Head of caudate nucleus (tissue), 42 donors: ENCODE measurements around the gene MAD1L1.

Source experiments
- DNase-seq, 42 donors: peaks; one replicate each; pipeline versions ENCODE4 v3.0.0 to v3.0.0-alpha.2; 2020 to 2021; ENCODE audit warnings: mixed read lengths in 7 of 42
- intact Hi-C: fragments of 100-400 bp; cut with DNase I; formaldehyde crosslinking; loops from one replicate; pipeline ENCODE4 v1.15.0; 2022

Gene MAD1L1

GRCh38 chr7:1961701-1962276 is 271.0 kb downstream of the MAD1L1 start:
- intact Hi-C loops: no loop called here
- no peak for DNase-seq

GRCh38 chr7:1959305-1959704 is 273.4 kb downstream of the MAD1L1 start:
- DNase-seq: no peak
- intact Hi-C loops: no loop called here

GRCh38 chr7:1957471-1958225 is 275.1 kb downstream of the MAD1L1 start:
- intact Hi-C loops: no loop called here
- DNase-seq: no peak

GRCh38 chr7:1956611-1957470 is 275.9 kb downstream of the MAD1L1 start:
- intact Hi-C loops: no loop called here
- no peak for DNase-seq

- no peak for DNase-seq
- intact Hi-C loops: no loop called here
Observed at GRCh38 chr7:1956141-1956540, 276.6 kb downstream of the MAD1L1 start.

- intact Hi-C loops: no loop called here
- DNase-seq: no peak
Observed at GRCh38 chr7:1954366-1955004, 278.3 kb downstream of the MAD1L1 start.

GRCh38 chr7:1953199-1954190 is 279.2 kb downstream of the MAD1L1 start:
- DNase-seq: no peak
- intact Hi-C loops: no loop called here

- DNase-seq: no peak
- intact Hi-C loops: no loop called here
Observed at GRCh38 chr7:1952781-1953180, 280.0 kb downstream of the MAD1L1 start.

GRCh38 chr7:1952169-1952760 is 280.5 kb downstream of the MAD1L1 start:
- DNase-seq: no peak
- intact Hi-C loops: no loop called here

- no peak for DNase-seq
- intact Hi-C loops: no loop called here
Observed at GRCh38 chr7:1951600-1951999, 281.1 kb downstream of the MAD1L1 start.

GRCh38 chr7:1951159-1951536 is 281.6 kb downstream of the MAD1L1 start:
- no peak for DNase-seq
- intact Hi-C loops: no loop called here

- intact Hi-C loops: no loop called here
- DNase-seq: peak in 1 of 42 donors; percentile 3
Observed at GRCh38 chr7:1950452-1951158, 282.1 kb downstream of the MAD1L1 start.

GRCh38 chr7:1950066-1950451 is 282.7 kb downstream of the MAD1L1 start:
- intact Hi-C loops: no loop called here

GRCh38 chr7:1949681-1950055 is 283.1 kb downstream of the MAD1L1 start:
- DNase-seq: no peak
- intact Hi-C loops: no loop called here

More at GRCh38 chr7:1950066-1950451, 282.7 kb downstream of the MAD1L1 start:
- DNase-seq: no peak

GRCh38 chr7:1948887-1949680 is 283.7 kb downstream of the MAD1L1 start:
- intact Hi-C loops: no loop called here
- DNase-seq: no peak

- DNase-seq: no peak
- intact Hi-C loops: no loop called here
Observed at GRCh38 chr7:1948301-1948796, 284.4 kb downstream of the MAD1L1 start.
